WTC11 (cell line): ENCODE measurements around the gene FBN3. TPM values are rescaled to one million over a fixed set of nuclear protein-coding genes. Genes with fewer than 3 reads are reported as not detected.

Experiments used
- ATAC-seq: fragments of 200-7000 bp; cut with Tn5 transposase; 2 replicates; pipeline ENCODE4 v1.10.0; 2021; ENCODE audit warnings: mild to moderate bottlenecking, moderate library complexity
- CTCF ChIA-PET: fragments of 300-600 bp; sonication (Branson Sonifier 250); formaldehyde crosslinking; loops from one replicate; lab custom pipeline; 2021; ENCODE audit warnings: antibody characterized with exemption; lab: Charles Lee
- POLR2A ChIA-PET: fragments of 350-600 bp; sonication (Branson Sonifier 250); formaldehyde crosslinking; loops from one replicate; lab custom pipeline; 2021; ENCODE audit warnings: antibody characterized with exemption; lab: Charles Lee
- DNase-seq: peaks from one replicate; pipeline ENCODE4 v3.0.0; 2021; ENCODE audit warnings: low spot score
- H3K27ac Mint-ChIP-seq: 2 replicates; pipeline ENCODE4 v1.8.0; 2021; ENCODE audit warnings: mixed read lengths
- H3K27me3 Mint-ChIP-seq: 2 replicates; pipeline ENCODE4 v1.8.0; 2021; ENCODE audit warnings: low read depth, mild to moderate bottlenecking, moderate library complexity, mixed read lengths
- H3K36me3 Mint-ChIP-seq: 2 replicates; pipeline ENCODE4 v1.8.0; 2021; ENCODE audit warnings: mixed read lengths
- H3K4me1 Mint-ChIP-seq: 2 replicates; pipeline ENCODE4 v1.8.0; 2022; ENCODE audit warnings: mixed read lengths
- H3K4me3 Mint-ChIP-seq: 2 replicates; pipeline ENCODE4 v1.8.0; 2021; ENCODE audit warnings: mild to moderate bottlenecking, moderate library complexity, mixed read lengths
- H3K9me3 Mint-ChIP-seq: 2 replicates; pipeline ENCODE4 v1.8.0; 2021; ENCODE audit warnings: mixed read lengths
- CDX4 ChIP-seq: fragments of 250-450 bp; sonication (Bioruptor Pico); IDR thresholded peaks from 2 replicates; pipeline ENCODE4 v1.9.0; 2021; ENCODE audit warnings: moderate library complexity, mild to moderate bottlenecking, inconsistent platforms, borderline replicate concordance
- E2F5 ChIP-seq: sonication (generic); formaldehyde crosslinking; IDR thresholded peaks from 2 replicates; pipeline ENCODE4 v1.8.1; 2022; ENCODE audit warnings: mild to moderate bottlenecking, moderate library complexity, missing genetic modification reagents
- ELF4 ChIP-seq: sonication (generic); formaldehyde crosslinking; IDR thresholded peaks from 2 replicates; pipeline ENCODE4 v1.8.1; 2022; ENCODE audit warnings: low read depth, mild to moderate bottlenecking, moderate library complexity, missing genetic modification reagents
- ERG ChIP-seq: fragments of 250-450 bp; sonication (Bioruptor Pico); IDR thresholded peaks from 2 replicates; pipeline ENCODE4 v1.8.0; 2021; ENCODE audit warnings: mild to moderate bottlenecking
- FOXK1 ChIP-seq: sonication (generic); formaldehyde crosslinking; IDR thresholded peaks from 2 replicates; pipeline ENCODE4 v1.8.0; 2022; ENCODE audit warnings: mild to moderate bottlenecking, moderate library complexity, missing genetic modification reagents
- FOXP4 ChIP-seq: sonication (generic); formaldehyde crosslinking; IDR thresholded peaks from 2 replicates; pipeline ENCODE4 v1.8.0; 2022; ENCODE audit warnings: mild to moderate bottlenecking, missing genetic modification reagents
- GTF2I ChIP-seq: fragments of 250-450 bp; sonication (Bioruptor Pico); conservative IDR thresholded peaks from 2 replicates; pipeline ENCODE4 v1.4.0; 2021; ENCODE audit warnings: mild to moderate bottlenecking
- JAZF1 ChIP-seq: fragments of 250-450 bp; sonication (Bioruptor Pico); IDR thresholded peaks from 2 replicates; pipeline ENCODE4 v1.9.0; 2021; ENCODE audit warnings: moderate library complexity, mild to moderate bottlenecking, inconsistent platforms
- JUN ChIP-seq: sonication (generic); formaldehyde crosslinking; IDR thresholded peaks from 2 replicates; pipeline ENCODE4 v1.8.0; 2023; ENCODE audit warnings: mild to moderate bottlenecking, missing genetic modification reagents
- MLX ChIP-seq: sonication (generic); formaldehyde crosslinking; IDR thresholded peaks from 2 replicates; pipeline ENCODE4 v1.8.1; 2023; ENCODE audit warnings: mild to moderate bottlenecking, missing genetic modification reagents, moderate library complexity
- OVOL2 ChIP-seq: fragments of 250-450 bp; sonication (Bioruptor Pico); IDR thresholded peaks from 2 replicates; pipeline ENCODE4 v1.9.0; 2021; ENCODE audit warnings: mild to moderate bottlenecking, borderline replicate concordance
- PREB ChIP-seq: sonication (generic); formaldehyde crosslinking; IDR thresholded peaks from 2 replicates; pipeline ENCODE4 v1.8.1; 2022; ENCODE audit warnings: mild to moderate bottlenecking, missing genetic modification reagents, moderate library complexity, borderline replicate concordance
- SP1 ChIP-seq: sonication (generic); formaldehyde crosslinking; conservative IDR thresholded peaks from 2 replicates; pipeline ENCODE4 v1.8.1; 2022; ENCODE audit warnings: missing genetic modification reagents
- TEAD1 ChIP-seq: sonication (generic); formaldehyde crosslinking; IDR thresholded peaks from 2 replicates; pipeline ENCODE4 v1.8.0; 2022; ENCODE audit warnings: mild to moderate bottlenecking, missing genetic modification reagents
- TEAD4 ChIP-seq: sonication (generic); formaldehyde crosslinking; IDR thresholded peaks from 2 replicates; pipeline ENCODE4 v1.8.0; 2022; ENCODE audit warnings: mild to moderate bottlenecking, missing genetic modification reagents
- ZBTB43 ChIP-seq: sonication (generic); formaldehyde crosslinking; IDR thresholded peaks from 2 replicates; pipeline ENCODE4 v1.8.1; 2023; ENCODE audit warnings: mild to moderate bottlenecking, missing genetic modification reagents
- ZNF121 ChIP-seq: sonication (generic); formaldehyde crosslinking; IDR thresholded peaks from 2 replicates; pipeline ENCODE4 v1.8.0; 2023; ENCODE audit warnings: missing genetic modification reagents
- ZNF232 ChIP-seq: sonication (generic); formaldehyde crosslinking; IDR thresholded peaks from 2 replicates; pipeline ENCODE4 v1.8.0; 2022; ENCODE audit warnings: mild to moderate bottlenecking, missing genetic modification reagents
- ZNF423 ChIP-seq: fragments of 250-450 bp; sonication (Bioruptor Pico); IDR thresholded peaks from 2 replicates; pipeline ENCODE4 v2.1.2; 2022; ENCODE audit warnings: mild to moderate bottlenecking, moderate library complexity
- ZNF512 ChIP-seq: sonication (generic); formaldehyde crosslinking; IDR thresholded peaks from 2 replicates; pipeline ENCODE4 v1.8.1; 2022; ENCODE audit warnings: missing genetic modification reagents, borderline replicate concordance
- total RNA-seq: library from RNA; stranded (reverse); gene quantifications from 3 replicates; pipeline ENCODE4 v1.2.3, GENCODE V29; 2021

Gene FBN3
- total RNA-seq, 1 experiment from 2014 or later: 54.8 TPM

- Mint-ChIP-seq H3K4me1 (peaks cover 34% of the 10 kb centered on the region), H3K4me3 (no peak overlapping the region), H3K9me3 (no peaks in the 10 kb centered on the region), H3K36me3 (peaks cover 7% of the 10 kb centered on the region), H3K27ac (no peak overlapping the region), H3K27me3 (no peaks in the 10 kb centered on the region)
- ChIA-PET CTCF (interaction anchor here (0.9 to 2.2 kb wide), 3 partner anchors 14 to 142 kb away, joined by 3 to 6 read pairs (median 3); no protein-coding TSS in a partner anchor), POLR2A (no interaction called here)
- ATAC-seq: no peak
- no peak for DNase-seq
- TF ChIP-seq OVOL2 (CRISPR knock-in tag) (no peak), E2F5 (CRISPR knock-in tag) (no peak), ZBTB43 (no peak), ERG (CRISPR knock-in tag) (no peak), CDX4 (no peak), TEAD4 (CRISPR knock-in tag) (no peak), JUN (CRISPR knock-in tag) (no peak), ZNF121 (CRISPR knock-in tag) (no peak), ZNF512 (CRISPR knock-in tag) (no peak)
These were observed 5.0 kb downstream of the FBN3 start for GRCh38 chr19:8144273-8144995.

- POLR2A ChIA-PET: interaction anchor here (0.7 kb wide), 1 partner anchor 1864 kb away, joined by 6 read pairs; no protein-coding TSS in a partner anchor
- H3K4me3 Mint-ChIP-seq: no peak overlapping the region
- no peak for ATAC-seq
These were observed 6.4 kb downstream of the FBN3 start for GRCh38 chr19:8143041-8143440.

More at GRCh38 chr19:8143041-8143440, 6.4 kb downstream of the FBN3 start:
- CTCF ChIA-PET: interaction anchor here (2.2 kb wide), 1 partner anchor 140 kb away, joined by 6 read pairs; no protein-coding TSS in a partner anchor
- peaks cover 30% of the 10 kb centered on the region for H3K4me1 Mint-ChIP-seq
- H3K27ac Mint-ChIP-seq: peak overlapping the region; percentile 63
- peaks cover 15% of the 10 kb centered on the region for H3K36me3 Mint-ChIP-seq
- TF ChIP-seq PREB (CRISPR knock-in tag) (no peak), ZNF232 (CRISPR knock-in tag) (no peak), SP1 (CRISPR knock-in tag) (no peak), GTF2I (CRISPR knock-in tag) (no peak), JAZF1 (CRISPR knock-in tag) (no peak), ZNF423 (CRISPR knock-in tag) (no peak), TEAD1 (CRISPR knock-in tag) (no peak), ELF4 (no peak), FOXP4 (CRISPR knock-in tag) (no peak), MLX (no peak), FOXK1 (CRISPR knock-in tag) (no peak)
- H3K9me3 Mint-ChIP-seq: no peaks in the 10 kb centered on the region
- DNase-seq: no peak
- H3K27me3 Mint-ChIP-seq: no peaks in the 10 kb centered on the region
